Chondrocyte (in vitro differentiated cells): Measurements from ENCODE around the gene HSD17B2. TPM values are rescaled to one million over a fixed set of nuclear protein-coding genes. Genes with fewer than 3 reads are reported as not detected.

Experiments used
- DNase-seq: peaks from one replicate; pipeline ENCODE4 v3.0.0; 2021; ENCODE audit warnings: mixed read lengths, low spot score
- H3K27ac Mint-ChIP-seq: one replicate; pipeline ENCODE4 v1.8.0; 2021; ENCODE audit warnings: mild to moderate bottlenecking, moderate library complexity, mixed read lengths; ENCODE audit not compliant: unreplicated experiment
- H3K27me3 Mint-ChIP-seq: 2 replicates; pipeline ENCODE4 v1.8.0; 2021; ENCODE audit warnings: low read depth, mixed read lengths
- H3K36me3 Mint-ChIP-seq: 2 replicates; pipeline ENCODE4 v1.8.0; 2021; ENCODE audit warnings: low read depth, mixed read lengths
- H3K4me1 Mint-ChIP-seq: 2 replicates; pipeline ENCODE4 v1.8.0; 2021; ENCODE audit warnings: low read depth, mild to moderate bottlenecking, mixed read lengths
- H3K4me3 Mint-ChIP-seq: one replicate; pipeline ENCODE4 v1.8.0; 2021; ENCODE audit warnings: mild to moderate bottlenecking, moderate library complexity, mixed read lengths; ENCODE audit not compliant: unreplicated experiment
- H3K9me3 Mint-ChIP-seq: 2 replicates; pipeline ENCODE4 v1.8.0; 2021; ENCODE audit warnings: low read depth, mixed read lengths
- CTCF ChIP-seq: fragments of 200-600 bp; sonication (generic); IDR thresholded peaks from 2 replicates; pipeline ENCODE4 v1.5.0; 2021; ENCODE audit warnings: antibody characterized with exemption, mild to moderate bottlenecking, moderate library complexity
- total RNA-seq: library from RNA; stranded (reverse); gene quantifications from 3 replicates; pipeline ENCODE4 v1.2.1, GENCODE V29; 2021

Gene HSD17B2
- total RNA-seq, 1 donor from 2014 or later, result not detected

DNA sequence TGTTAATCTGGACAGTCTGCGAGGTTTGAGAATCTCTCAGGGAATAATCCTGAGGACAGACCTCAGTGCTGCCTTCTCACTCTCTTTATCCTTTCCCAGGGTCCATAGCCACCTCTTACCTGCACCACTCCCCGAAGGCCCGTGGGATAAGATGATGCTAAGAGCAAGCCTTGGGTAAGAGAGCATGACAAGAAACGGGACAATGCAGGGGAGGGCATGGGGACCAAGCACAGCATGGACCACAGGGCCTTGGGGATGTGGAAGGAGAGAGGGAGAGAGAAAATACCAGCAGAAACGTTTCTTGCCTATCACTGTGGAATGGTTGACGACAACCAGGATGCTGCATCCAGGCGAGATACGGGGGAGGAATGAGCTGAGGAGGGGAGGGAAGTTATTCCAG lies 15.5 kb upstream of the HSD17B2 start:
- Mint-ChIP-seq H3K36me3 (no peaks in the 10 kb centered on the region), H3K9me3 (peaks cover 7% of the 10 kb centered on the region), H3K27ac (no peak overlapping the region), H3K4me1 (peaks cover 6% of the 10 kb centered on the region), H3K27me3 (peaks cover 27% of the 10 kb centered on the region), H3K4me3 (no peak overlapping the region)
- DNase-seq, result no peak
- no peak for TF ChIP-seq CTCF

- H3K27ac Mint-ChIP-seq, result no peak overlapping the region
- no peaks in the 10 kb centered on the region for H3K36me3 Mint-ChIP-seq
- DNase-seq, result no peak
- peaks cover 27% of the 10 kb centered on the region for H3K27me3 Mint-ChIP-seq
- peaks cover 4% of the 10 kb centered on the region for H3K9me3 Mint-ChIP-seq
- no peak overlapping the region for H3K4me3 Mint-ChIP-seq
- TF ChIP-seq CTCF, result no peak
- H3K4me1 Mint-ChIP-seq, result peaks cover 6% of the 10 kb centered on the region
Measured at GRCh38 chr16:82020051-82020450, 15.0 kb upstream of the HSD17B2 start.

DNA sequence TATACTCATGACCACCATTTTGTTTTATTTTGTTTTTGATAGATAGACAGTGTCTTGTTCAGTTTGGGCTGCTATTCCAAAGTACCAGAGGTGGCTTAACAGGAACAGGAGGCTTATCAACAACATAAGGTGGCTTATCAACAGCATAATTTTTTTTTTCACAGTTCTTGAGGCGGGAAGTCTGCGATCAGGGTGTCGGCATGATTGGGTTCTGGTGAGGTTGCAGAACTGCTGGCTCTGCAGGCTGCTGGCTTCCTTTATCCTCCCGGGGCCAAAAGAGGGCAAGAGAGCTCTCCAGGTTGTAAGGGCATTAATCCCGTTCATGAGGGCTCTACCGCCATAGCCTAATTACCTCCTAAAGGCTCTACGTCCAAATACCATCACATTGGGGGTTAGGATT lies 11.8 kb upstream of the HSD17B2 start:
- no peaks in the 10 kb centered on the region for H3K9me3 Mint-ChIP-seq
- H3K27me3 Mint-ChIP-seq, result peaks cover 31% of the 10 kb centered on the region
- DNase-seq, result no peak
- H3K4me3 Mint-ChIP-seq, result no peak overlapping the region
- TF ChIP-seq CTCF, result no peak
- H3K36me3 Mint-ChIP-seq, result no peaks in the 10 kb centered on the region
- H3K4me1 Mint-ChIP-seq, result no peaks in the 10 kb centered on the region
- H3K27ac Mint-ChIP-seq, result no peak overlapping the region

GRCh38 chr16:82024316-82024715 lies 10.7 kb upstream of the HSD17B2 start:
- no peaks in the 10 kb centered on the region for H3K36me3 Mint-ChIP-seq
- no peak overlapping the region for H3K4me3 Mint-ChIP-seq
- H3K27me3 Mint-ChIP-seq, result peaks cover 27% of the 10 kb centered on the region
- no peaks in the 10 kb centered on the region for H3K4me1 Mint-ChIP-seq
- no peak for DNase-seq
- no peak overlapping the region for H3K27ac Mint-ChIP-seq
- H3K9me3 Mint-ChIP-seq, result no peaks in the 10 kb centered on the region
- no peak for TF ChIP-seq CTCF

DNA sequence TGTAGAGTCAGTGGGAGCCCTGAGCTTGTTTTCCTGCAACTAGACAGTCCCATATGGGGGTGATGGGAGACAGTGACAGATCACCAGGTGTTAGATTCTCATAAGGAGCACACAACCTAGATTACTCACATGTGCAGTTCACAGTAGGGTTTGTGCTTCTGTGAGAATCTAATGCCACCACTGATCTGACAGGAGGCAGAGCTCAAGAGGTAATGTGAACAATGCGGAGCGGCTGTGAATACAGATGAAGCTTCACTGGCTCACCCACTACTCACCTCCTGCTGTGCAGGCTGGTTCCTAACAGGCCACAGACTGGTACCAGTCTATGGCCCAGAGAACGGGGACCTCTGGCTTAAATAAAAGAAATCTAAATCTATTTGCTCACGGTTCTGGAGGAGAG lies 10.2 kb upstream of the HSD17B2 start:
- Mint-ChIP-seq H3K4me1 (no peaks in the 10 kb centered on the region), H3K27me3 (peaks cover 22% of the 10 kb centered on the region)

More for the DNA sequence above, 10.2 kb upstream of the HSD17B2 start:
- H3K27ac Mint-ChIP-seq, result no peak overlapping the region
- H3K36me3 Mint-ChIP-seq, result no peaks in the 10 kb centered on the region
- no peaks in the 10 kb centered on the region for H3K9me3 Mint-ChIP-seq
- no peak for DNase-seq
- no peak for TF ChIP-seq CTCF
- no peak overlapping the region for H3K4me3 Mint-ChIP-seq
